Gastroesophageal sphincter (tissue), 3 donors: ENCODE measurements around the gene CIB2.

ENCODE experiments used
- EP300 ChIP-seq: sonication (generic); formaldehyde crosslinking; IDR thresholded peaks from one replicate; pipeline ENCODE4 v1.6.1; 2017; ENCODE audit warnings: antibody characterized with exemption, mild to moderate bottlenecking
- POLR2A ChIP-seq, 2 donors: fragments of 450-650 bp; IDR thresholded peaks; one replicate each; pipeline ENCODE4 v1.6.1; 2017; ENCODE audit warnings: antibody characterized with exemption in 2 of 2, mild to moderate bottlenecking in 2 of 2, moderate library complexity in 1 of 2
- TF ChIP-seq, protein P1 (sequence below), 4 experiments: fragments of 200-600 bp in 2 of 4; fragments of 450-650 bp in 2 of 4; sonication (generic) in 1 of 4; IDR thresholded peaks; one replicate each; pipeline ENCODE4 v1.5.1; 2017 to 2019; ENCODE audit warnings: antibody characterized with exemption in 4 of 4, mild to moderate bottlenecking in 2 of 4, moderate library complexity in 2 of 4

- TF ChIP-seq POLR2A (IDR thresholded peaks at IDR 0.05) (no peak), EP300 (no peak)
- TF ChIP-seq, protein P1, sequence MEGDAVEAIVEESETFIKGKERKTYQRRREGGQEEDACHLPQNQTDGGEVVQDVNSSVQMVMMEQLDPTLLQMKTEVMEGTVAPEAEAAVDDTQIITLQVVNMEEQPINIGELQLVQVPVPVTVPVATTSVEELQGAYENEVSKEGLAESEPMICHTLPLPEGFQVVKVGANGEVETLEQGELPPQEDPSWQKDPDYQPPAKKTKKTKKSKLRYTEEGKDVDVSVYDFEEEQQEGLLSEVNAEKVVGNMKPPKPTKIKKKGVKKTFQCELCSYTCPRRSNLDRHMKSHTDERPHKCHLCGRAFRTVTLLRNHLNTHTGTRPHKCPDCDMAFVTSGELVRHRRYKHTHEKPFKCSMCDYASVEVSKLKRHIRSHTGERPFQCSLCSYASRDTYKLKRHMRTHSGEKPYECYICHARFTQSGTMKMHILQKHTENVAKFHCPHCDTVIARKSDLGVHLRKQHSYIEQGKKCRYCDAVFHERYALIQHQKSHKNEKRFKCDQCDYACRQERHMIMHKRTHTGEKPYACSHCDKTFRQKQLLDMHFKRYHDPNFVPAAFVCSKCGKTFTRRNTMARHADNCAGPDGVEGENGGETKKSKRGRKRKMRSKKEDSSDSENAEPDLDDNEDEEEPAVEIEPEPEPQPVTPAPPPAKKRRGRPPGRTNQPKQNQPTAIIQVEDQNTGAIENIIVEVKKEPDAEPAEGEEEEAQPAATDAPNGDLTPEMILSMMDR (IDR thresholded peaks at IDR 0.05): no peak
Measured at GRCh38 chr15:78055919-78056713, 75.1 kb downstream of the CIB2 start.
